OCI-LY7 (cell line): ENCODE data around the gene SPAG5. TPM values are rescaled to one million over a fixed set of nuclear protein-coding genes. Genes with fewer than 3 reads are reported as not detected.

Experiments
- BruUV-seq: library from RNA; stranded (reverse); fragments of 400-500 nt; replicated peaks from 2 replicates; lab custom pipeline; 2021; lab: Mats Ljungman, UMichigan
- CTCF ChIA-PET: fragments of 300-600 bp; sonication (Branson Sonifier 250); formaldehyde crosslinking; loops from one replicate; lab custom pipeline; 2022; ENCODE audit warnings: antibody characterized with exemption; ENCODE audit not compliant: unreplicated experiment; lab: Charles Lee
- POLR2A ChIA-PET: fragments of 300-600 bp; sonication (Branson Sonifier 250); formaldehyde crosslinking; loops from one replicate; lab custom pipeline; 2022; ENCODE audit warnings: antibody characterized with exemption; lab: Charles Lee
- DNase-seq: peaks from one replicate; pipeline ENCODE4 v3.0.0-alpha.2; 2015; ENCODE audit warnings: low spot score
- H2AFZ ChIP-seq: fragments of 200-600 bp; sonication (generic), shearing (Covaris generic); 2 replicates; pipeline ENCODE4 v1.6.1; 2014; ENCODE audit warnings: mild to moderate bottlenecking, antibody characterized with exemption, low read length, moderate library complexity
- H3K27ac ChIP-seq: fragments of 200-600 bp; sonication (generic); 2 replicates; pipeline ENCODE4 v1.5.1; 2014; ENCODE audit warnings: mixed run types, low read depth, mild to moderate bottlenecking, moderate library complexity, low read length, inconsistent platforms; ENCODE audit not compliant: poor library complexity, severe bottlenecking
- H3K36me3 ChIP-seq: fragments of 200-600 bp; sonication (generic); 2 replicates; pipeline ENCODE4 v1.6.1; 2014; ENCODE audit warnings: mild to moderate bottlenecking, antibody characterized with exemption, low read length, moderate library complexity, mixed read lengths; ENCODE audit not compliant: insufficient read depth
- H3K4me1 ChIP-seq: fragments of 200-600 bp; sonication (generic); 2 replicates; pipeline ENCODE4 v1.5.1; 2014; ENCODE audit warnings: mild to moderate bottlenecking, low read length; ENCODE audit not compliant: insufficient read depth, poor library complexity, severe bottlenecking
- H3K4me2 ChIP-seq: fragments of 200-600 bp; sonication (generic); 2 replicates; pipeline ENCODE4 v1.6.1; 2014; ENCODE audit warnings: mild to moderate bottlenecking, low read length
- H3K4me3 ChIP-seq: fragments of 200-600 bp; sonication (generic); 2 replicates; pipeline ENCODE4 v1.5.1; 2014; ENCODE audit warnings: mild to moderate bottlenecking, low read depth, low read length; ENCODE audit not compliant: poor library complexity, severe bottlenecking
- H3K79me2 ChIP-seq: fragments of 200-600 bp; sonication (generic); 2 replicates; pipeline ENCODE4 v1.6.1; 2016; ENCODE audit warnings: low read depth, mild to moderate bottlenecking, low read length, moderate library complexity, mixed read lengths; ENCODE audit not compliant: insufficient read depth
- H3K9me2 ChIP-seq: fragments of 200-600 bp; sonication (generic); 2 replicates; pipeline ENCODE4 v1.6.1; 2016; ENCODE audit warnings: mild to moderate bottlenecking, low read length, mixed read lengths; ENCODE audit not compliant: insufficient read depth
- H3K9me3 ChIP-seq: fragments of 200-600 bp; sonication (generic); 2 replicates; pipeline ENCODE4 v1.6.1; 2014; ENCODE audit warnings: mild to moderate bottlenecking, mixed run types, low read length, mixed read lengths
- H4K20me1 ChIP-seq: fragments of 200-600 bp; sonication (generic); 2 replicates; pipeline ENCODE4 v1.6.1; 2014; ENCODE audit warnings: mild to moderate bottlenecking, antibody characterized with exemption, low read length, moderate library complexity, mixed read lengths; ENCODE audit not compliant: insufficient read depth
- EZH2phosphoT487 ChIP-seq: fragments of 200-600 bp; sonication (generic); IDR thresholded peaks from 2 replicates; pipeline ENCODE4 v1.6.1; 2018; ENCODE audit warnings: low read depth, borderline replicate concordance, mild to moderate bottlenecking, mixed run types, antibody characterized with exemption, low read length, moderate library complexity, mixed read lengths
- intact Hi-C: fragments of 100-400 bp; cut with micrococcal nuclease; formaldehyde crosslinking; loops from one replicate; pipeline ENCODE4 v1.10.0; 2022; ENCODE audit not compliant: unreplicated experiment
- total RNA-seq, 2 experiments: library from RNA; depleted of rRNA in 1 of 2; stranded (reverse); fragments of >200 nt in 1 of 2; shearing (Covaris generic) in 1 of 2; gene quantifications; 2 replicates each; pipeline ENCODE4 v1.2.3, GENCODE V29; 2014 to 2022
- TF ChIP-seq, protein P1 (sequence below): fragments of 200-600 bp; sonication (generic); conservative IDR thresholded peaks from 2 replicates; pipeline ENCODE4 v1.5.1; 2014; ENCODE audit warnings: mild to moderate bottlenecking, antibody characterized with exemption, low read length, moderate library complexity, mixed read lengths

Gene SPAG5
- total RNA-seq, 2 experiments from 2014 or later, result 152 to 161 TPM

DNA sequence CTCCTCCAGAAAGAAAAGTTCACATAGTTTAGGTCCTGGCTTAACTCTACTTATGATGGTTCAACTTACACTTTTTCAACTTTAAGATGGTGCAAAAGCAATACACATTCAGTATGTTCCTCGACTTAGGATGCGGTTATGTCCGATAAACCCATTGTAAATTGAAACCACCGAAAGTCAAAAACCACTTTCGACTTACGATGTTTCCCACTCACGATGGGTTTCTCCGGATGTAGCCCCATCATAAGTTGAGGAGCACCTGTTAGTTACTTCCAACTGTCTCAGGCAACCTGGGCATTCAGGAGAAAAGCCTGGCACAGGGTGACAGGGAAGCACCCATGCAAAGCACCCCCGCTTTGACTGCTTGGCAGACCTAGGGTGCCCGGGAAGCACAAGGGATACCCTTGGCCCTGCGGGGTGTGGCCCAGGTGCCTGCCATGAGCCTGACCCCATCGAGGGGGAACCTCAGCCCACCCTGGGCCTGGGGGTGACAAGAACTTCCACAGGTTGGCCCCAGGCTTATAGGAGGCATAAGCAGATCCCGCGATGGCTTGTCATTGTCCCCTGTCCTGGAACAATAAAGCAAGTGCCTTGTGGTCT, 60.4 kb downstream of the SPAG5 start:
- H3K36me3 ChIP-seq, result no peaks in the 10 kb centered on the region
- BruUV-seq, result no TSS peak
- H2AFZ ChIP-seq, result no peak overlapping the region
- H3K4me2 ChIP-seq, result no peak overlapping the region
- intact Hi-C loops, result no loop called here
- ChIA-PET POLR2A (no interaction called here), CTCF (no interaction called here)
- DNase-seq, result no peak
- no peaks in the 10 kb centered on the region for H3K79me2 ChIP-seq
- no peaks in the 10 kb centered on the region for H3K9me2 ChIP-seq
- TF ChIP-seq EZH2phosphoT487, result no peak
- TF ChIP-seq, protein P1, sequence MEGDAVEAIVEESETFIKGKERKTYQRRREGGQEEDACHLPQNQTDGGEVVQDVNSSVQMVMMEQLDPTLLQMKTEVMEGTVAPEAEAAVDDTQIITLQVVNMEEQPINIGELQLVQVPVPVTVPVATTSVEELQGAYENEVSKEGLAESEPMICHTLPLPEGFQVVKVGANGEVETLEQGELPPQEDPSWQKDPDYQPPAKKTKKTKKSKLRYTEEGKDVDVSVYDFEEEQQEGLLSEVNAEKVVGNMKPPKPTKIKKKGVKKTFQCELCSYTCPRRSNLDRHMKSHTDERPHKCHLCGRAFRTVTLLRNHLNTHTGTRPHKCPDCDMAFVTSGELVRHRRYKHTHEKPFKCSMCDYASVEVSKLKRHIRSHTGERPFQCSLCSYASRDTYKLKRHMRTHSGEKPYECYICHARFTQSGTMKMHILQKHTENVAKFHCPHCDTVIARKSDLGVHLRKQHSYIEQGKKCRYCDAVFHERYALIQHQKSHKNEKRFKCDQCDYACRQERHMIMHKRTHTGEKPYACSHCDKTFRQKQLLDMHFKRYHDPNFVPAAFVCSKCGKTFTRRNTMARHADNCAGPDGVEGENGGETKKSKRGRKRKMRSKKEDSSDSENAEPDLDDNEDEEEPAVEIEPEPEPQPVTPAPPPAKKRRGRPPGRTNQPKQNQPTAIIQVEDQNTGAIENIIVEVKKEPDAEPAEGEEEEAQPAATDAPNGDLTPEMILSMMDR, result no peak
- H3K4me1 ChIP-seq, result no peaks in the 10 kb centered on the region
- H3K9me3 ChIP-seq, result no peaks in the 10 kb centered on the region
- no peaks in the 10 kb centered on the region for H4K20me1 ChIP-seq
- no peak overlapping the region for H3K4me3 ChIP-seq
- H3K27ac ChIP-seq, result no peak overlapping the region

DNA sequence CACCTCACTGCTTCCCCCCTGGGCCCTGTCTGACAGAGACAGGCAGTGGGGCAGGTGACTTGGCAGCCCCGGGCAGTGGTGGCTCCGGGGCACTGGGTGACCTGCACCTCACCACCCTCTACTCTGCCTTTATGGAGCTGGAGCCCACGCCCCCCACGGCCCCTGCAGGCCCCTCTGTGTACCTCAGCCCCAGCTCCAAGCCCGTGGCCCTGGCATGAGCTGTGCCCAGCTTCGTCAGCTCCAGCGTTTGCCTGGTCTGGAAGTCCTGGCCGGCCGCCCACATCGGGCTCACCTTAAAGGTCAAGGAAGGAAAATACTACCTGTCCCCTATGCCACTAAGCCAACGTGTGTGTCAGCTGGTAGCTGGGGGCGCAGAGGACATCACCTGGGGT, 61.6 kb downstream of the SPAG5 start:
- Histone ChIP-seq H3K36me3 (no peaks in the 10 kb centered on the region), H3K9me2 (no peaks in the 10 kb centered on the region), H4K20me1 (no peaks in the 10 kb centered on the region), H3K9me3 (no peaks in the 10 kb centered on the region), H3K4me2 (no peak overlapping the region), H2AFZ (no peak overlapping the region), H3K27ac (no peak overlapping the region), H3K4me3 (no peak overlapping the region), H3K4me1 (no peaks in the 10 kb centered on the region), H3K79me2 (no peaks in the 10 kb centered on the region)
- DNase-seq, result no peak
- no TSS peak for BruUV-seq
- TF ChIP-seq, protein P1, result no peak
- no peak for TF ChIP-seq EZH2phosphoT487
- ChIA-PET POLR2A (no interaction called here), CTCF (no interaction called here)
- intact Hi-C loops, result no loop called here

DNA sequence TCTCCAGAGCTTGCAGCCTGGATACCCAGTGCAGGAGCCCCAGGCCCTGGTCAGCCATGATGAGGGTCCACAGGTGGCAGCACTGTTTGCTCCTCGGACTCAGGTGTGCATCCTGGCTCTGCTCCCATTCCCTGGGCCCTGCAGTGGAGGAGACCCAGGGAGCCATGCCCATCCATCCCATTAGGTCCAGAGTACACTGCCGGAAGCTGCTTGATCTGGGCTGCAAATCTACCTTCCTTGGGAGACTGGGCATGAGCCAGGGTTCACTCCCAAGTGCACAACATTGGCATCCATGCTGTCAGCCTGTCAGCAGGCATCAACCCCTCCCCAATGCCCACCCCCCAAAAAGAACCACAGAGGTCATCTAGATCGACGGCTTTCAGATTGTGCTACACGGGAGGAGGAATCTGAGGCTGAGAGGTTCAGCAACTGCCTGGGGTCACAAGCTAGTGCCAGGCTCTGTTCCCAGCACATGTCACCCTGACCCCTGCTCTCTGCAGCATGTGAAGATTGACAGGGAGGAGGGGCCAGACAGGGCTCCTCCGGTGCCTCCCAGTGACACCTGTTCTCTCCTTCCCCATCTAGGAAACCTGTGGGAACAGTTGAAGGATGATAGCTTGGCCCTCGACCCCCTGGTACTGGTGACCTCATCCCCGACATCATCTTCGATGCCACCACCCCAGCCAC, 62.1 kb downstream of the SPAG5 start:
- H3K79me2 ChIP-seq, result no peaks in the 10 kb centered on the region
- no peaks in the 10 kb centered on the region for H3K4me1 ChIP-seq
- no TSS peak for BruUV-seq
- DNase-seq, result no peak
- H3K36me3 ChIP-seq, result no peaks in the 10 kb centered on the region
- no peaks in the 10 kb centered on the region for H4K20me1 ChIP-seq
- H3K27ac ChIP-seq, result no peak overlapping the region
- POLR2A ChIA-PET, result no interaction called here
- no peak overlapping the region for H3K4me3 ChIP-seq
- intact Hi-C loops, result no loop called here
- CTCF ChIA-PET, result no interaction called here
- TF ChIP-seq EZH2phosphoT487, result no peak
- TF ChIP-seq, protein P1, result no peak
- H3K9me3 ChIP-seq, result no peaks in the 10 kb centered on the region
- no peaks in the 10 kb centered on the region for H3K9me2 ChIP-seq
- H2AFZ ChIP-seq, result no peak overlapping the region
- H3K4me2 ChIP-seq, result no peak overlapping the region
